ENCODE results near the gene FRAT1.
"Not testable (repeated sequence)": the region's sequence is repeated elsewhere in the genome, so short reads cannot be mapped to it uniquely, and the experiment has no call there.

FRAT1 gene

GRCh38 chr10:97279121-97279815 lies 39.8 kb upstream of the FRAT1 start:
- TF ChIP-seq, protein P1, sequence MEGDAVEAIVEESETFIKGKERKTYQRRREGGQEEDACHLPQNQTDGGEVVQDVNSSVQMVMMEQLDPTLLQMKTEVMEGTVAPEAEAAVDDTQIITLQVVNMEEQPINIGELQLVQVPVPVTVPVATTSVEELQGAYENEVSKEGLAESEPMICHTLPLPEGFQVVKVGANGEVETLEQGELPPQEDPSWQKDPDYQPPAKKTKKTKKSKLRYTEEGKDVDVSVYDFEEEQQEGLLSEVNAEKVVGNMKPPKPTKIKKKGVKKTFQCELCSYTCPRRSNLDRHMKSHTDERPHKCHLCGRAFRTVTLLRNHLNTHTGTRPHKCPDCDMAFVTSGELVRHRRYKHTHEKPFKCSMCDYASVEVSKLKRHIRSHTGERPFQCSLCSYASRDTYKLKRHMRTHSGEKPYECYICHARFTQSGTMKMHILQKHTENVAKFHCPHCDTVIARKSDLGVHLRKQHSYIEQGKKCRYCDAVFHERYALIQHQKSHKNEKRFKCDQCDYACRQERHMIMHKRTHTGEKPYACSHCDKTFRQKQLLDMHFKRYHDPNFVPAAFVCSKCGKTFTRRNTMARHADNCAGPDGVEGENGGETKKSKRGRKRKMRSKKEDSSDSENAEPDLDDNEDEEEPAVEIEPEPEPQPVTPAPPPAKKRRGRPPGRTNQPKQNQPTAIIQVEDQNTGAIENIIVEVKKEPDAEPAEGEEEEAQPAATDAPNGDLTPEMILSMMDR (conservative IDR thresholded peaks at IDR 0.05): no peak
- H3K27ac ChIP-seq: 0 out of 2 replicates have a peak overlapping the region, but pooled peaks have one; percentile 23

DNA sequence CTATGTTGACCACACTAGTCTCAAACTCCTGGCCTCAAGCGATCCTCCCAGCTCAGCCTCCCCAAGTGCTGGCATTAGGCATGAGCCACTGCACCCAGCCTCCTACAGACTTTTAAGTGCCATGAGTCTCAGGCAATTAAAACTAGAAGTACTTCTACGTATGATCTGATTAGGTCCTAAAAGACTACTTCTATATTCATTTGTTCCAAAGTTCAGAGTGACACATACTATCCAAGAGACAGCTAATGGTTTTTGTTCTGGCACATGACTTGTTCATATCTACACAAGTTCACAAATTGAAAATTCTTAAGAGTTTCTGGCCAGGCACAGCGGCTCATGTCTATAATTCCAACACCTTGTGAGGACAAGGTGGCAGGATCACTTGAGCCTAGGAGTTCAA lies 38.3 kb upstream of the FRAT1 start:
- TF ChIP-seq, protein P1 (conservative IDR thresholded peaks at IDR 0.05): no peak
- no peak overlapping the region for H3K27ac ChIP-seq

GRCh38 chr10:97290076-97290475 lies 29.0 kb upstream of the FRAT1 start:
- H3K27ac ChIP-seq: not testable (repeated sequence)

DNA sequence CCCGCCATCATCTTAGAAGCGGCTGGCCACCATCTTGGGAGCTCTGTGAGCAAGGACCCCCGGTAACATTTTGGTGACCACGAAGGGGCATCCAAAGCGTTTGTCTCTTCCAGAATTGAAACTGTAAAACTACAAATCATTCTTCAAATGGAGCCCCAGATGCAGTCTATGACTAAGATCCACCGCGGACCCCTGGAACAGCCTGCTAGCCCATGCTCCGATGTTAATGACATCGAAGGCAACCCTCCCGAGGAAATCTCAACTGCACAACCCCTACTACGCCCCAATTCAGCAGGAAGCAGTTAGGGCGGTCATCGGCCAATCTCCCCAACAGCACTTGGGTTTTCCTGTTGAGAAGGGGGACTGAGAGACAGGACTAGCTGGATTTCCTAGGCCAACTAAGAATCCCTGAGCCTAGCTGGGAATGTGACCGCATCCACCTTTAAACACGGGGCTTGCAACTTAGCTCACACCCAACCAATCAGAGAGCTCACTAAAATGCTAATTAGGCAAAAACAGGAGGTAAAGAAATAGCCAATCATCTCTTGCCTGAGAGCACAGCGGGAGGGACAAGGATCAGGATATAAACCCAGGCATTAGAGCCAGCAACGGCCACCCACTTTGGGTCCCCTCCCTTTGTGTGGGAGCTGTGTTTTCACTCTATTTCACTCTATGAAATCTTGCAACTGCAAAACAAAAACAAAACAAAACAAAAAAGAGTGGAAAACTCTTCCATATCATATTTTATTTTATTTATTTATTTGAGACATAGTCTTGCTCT lies 28.3 kb upstream of the FRAT1 start:
- peak overlapping the region; percentile 85 for H3K27ac ChIP-seq

GRCh38 chr10:97291357-97292096 lies 27.5 kb upstream of the FRAT1 start:
- H3K27ac ChIP-seq: peak overlapping the region; percentile 85
- TF ChIP-seq, protein P1 (conservative IDR thresholded peaks at IDR 0.05): no peak

GRCh38 chr10:97292097-97292861 lies 26.8 kb upstream of the FRAT1 start, which contains the start of gene ARHGAP19:
Gene ARHGAP19 (minus strand): TSS chr10:97292637. CDS start chr10:97292627, 10 bp downstream.
- TF ChIP-seq, protein P1 (conservative IDR thresholded peaks at IDR 0.05): peak; percentile 29
- peak within 1 kb of the TSS; percentile 85 for H3K27ac ChIP-seq

GRCh38 chr10:97292862-97293198 lies 26.2 kb upstream of the FRAT1 start:
- no peak overlapping the region; the same call in 1 of the 2 replicates for H3K27ac ChIP-seq
- TF ChIP-seq, protein P1 (conservative IDR thresholded peaks at IDR 0.05): no peak

Data from VCaP (cell line).